NT2/D1 (cell line): ENCODE data around the gene PDE1C.

Experiments
- SUZ12 ChIP-seq: IDR thresholded peaks from 2 replicates; pipeline ENCODE4 v1.6.1; 2011; ENCODE audit not compliant: insufficient read length, insufficient read depth; ENCODE audit errors: extremely low read depth
- YY1 ChIP-seq: IDR thresholded peaks from 2 replicates; pipeline ENCODE4 v1.6.1; 2011; ENCODE audit not compliant: insufficient read length, insufficient read depth
- ZNF274 ChIP-seq: IDR thresholded peaks from 2 replicates; pipeline ENCODE4 v1.6.1; 2011; ENCODE audit warnings: mild to moderate bottlenecking, low read depth, low read length

DNA sequence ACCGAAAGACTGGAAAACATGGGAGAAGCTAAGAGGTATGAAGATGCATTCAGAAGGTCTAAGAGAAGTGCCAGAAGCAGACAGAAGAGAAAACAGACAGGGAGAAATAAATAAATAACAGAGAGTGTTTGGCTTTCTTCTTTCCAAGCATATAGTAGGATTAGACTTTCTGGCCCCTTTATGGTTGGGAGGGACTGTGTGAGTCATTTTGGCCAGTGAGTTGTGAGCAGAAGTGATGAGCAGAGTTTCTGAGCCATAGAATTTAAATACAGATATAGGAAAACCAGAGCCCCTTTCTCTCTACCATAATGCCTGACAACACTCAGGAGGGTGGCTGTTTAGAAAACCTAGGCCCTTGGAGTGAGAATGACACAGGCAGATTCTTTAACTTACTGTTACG, 212.2 kb downstream of the PDE1C start:
- TF ChIP-seq ZNF274: no peak
- TF ChIP-seq YY1: no peak
- TF ChIP-seq SUZ12: no peak
